Measurements from ENCODE around the gene PNCK. TPM values are rescaled to one million over a fixed set of nuclear protein-coding genes. Genes with fewer than 3 reads are reported as not detected.

The PNCK gene
- total and polyA plus RNA-seq, 2 experiments from 2014 or later, result 3.5 to 11.9 TPM

GRCh38 chrX:153645921-153646488 is 27.6 kb downstream of the PNCK start:
- no peak for ATAC-seq
- H3K27me3 Mint-ChIP-seq (ENCODE audit: insufficient read depth, low read depth, poor library complexity), result peaks cover 69% of the 10 kb centered on the region
- H3K36me3 Mint-ChIP-seq (ENCODE audit: low read depth), result no peaks in the 10 kb centered on the region
- peaks cover 11% of the 10 kb centered on the region; the same call in 2 of the 3 replicates for H3K4me1 Mint-ChIP-seq
- Histone ChIP-seq H4K20me1 (replicated peaks; ENCODE audit: insufficient read depth) (no peaks in the 10 kb centered on the region), H3K79me2 (replicated peaks; ENCODE audit: insufficient read depth) (no peaks in the 10 kb centered on the region), H3K4me1 (ENCODE audit: insufficient read depth) (no peaks in the 10 kb centered on the region; the same call in 1 of the 2 replicates), H3K4me2 (no peak overlapping the region), H3F3A (replicated peaks; ENCODE audit: low read depth) (no peaks in the 10 kb centered on the region), H3K27ac (ENCODE audit: low read depth) (no peak overlapping the region), H3K4me3 (no peak overlapping the region), H3K27me3 (ENCODE audit: insufficient read depth) (peaks cover 79% of the 10 kb centered on the region), H3K36me3 (ENCODE audit: insufficient read depth) (no peaks in the 10 kb centered on the region), H3K9me2 (ENCODE audit: insufficient read depth) (no peaks in the 10 kb centered on the region), H2AFZ (no peak overlapping the region)
- no peak overlapping the region for H3K27ac Mint-ChIP-seq
- TF ChIP-seq ZNF114 (CRISPR knock-in tag; IDR thresholded peaks at IDR 0.05) (no peak), REST (IDR thresholded peaks at IDR 0.05; ENCODE audit: unreplicated experiment) (no peak), JUNB (IDR thresholded peaks at IDR 0.05; ENCODE audit: unreplicated experiment) (no peak), STAT1 (IDR thresholded peaks at IDR 0.05; ENCODE audit: unreplicated experiment) (no peak), EZH2phosphoT487 (IDR thresholded peaks at IDR 0.05; ENCODE audit: unreplicated experiment) (no peak), NANOG (IDR thresholded peaks at IDR 0.05; ENCODE audit: borderline replicate concordance) (no peak), POLR2AphosphoS5 (IDR thresholded peaks at IDR 0.05; ENCODE audit: low read depth) (no peak), ZNF462 (CRISPR knock-in tag; IDR thresholded peaks at IDR 0.05) (no peak), ETS1 (IDR thresholded peaks at IDR 0.05) (no peak), CTCF (conservative IDR thresholded peaks at IDR 0.05; ENCODE audit: low read depth in 2 of 2) (no peak), ZNF331 (CRISPR knock-in tag; IDR thresholded peaks at IDR 0.05; ENCODE audit: low read depth) (no peak)
- DNase-seq (ENCODE audit: low spot score), result no peak
- H3K9me3 Mint-ChIP-seq, result no peaks in the 10 kb centered on the region; the same call in 2 of the 3 replicates
- H3K4me3 Mint-ChIP-seq, result no peak overlapping the region

Data from GM23338 (cell line).